Stimulated activated CD4-positive, alpha-beta T cell treated with anti-CD3 and anti-CD28 coated beads, TNF-alpha, amount 100 ng/mL, for 48 hours (primary cell): Measurements from ENCODE around the gene C11orf68.
"Not testable (repeated sequence)": the region's sequence is repeated elsewhere in the genome, so short reads cannot be mapped to it uniquely, and the experiment has no call there.

ENCODE experiments used
- DNase-seq, 3 donors: peaks; one replicate each; pipeline ENCODE4 v3.0.0-alpha.2; 2020; ENCODE audit warnings: low read depth in 3 of 3

The C11orf68 gene

GRCh38 chr11:65915101-65915820 lies 3.6 kb downstream of the C11orf68 start:
- DNase-seq: no peak

- no peak for DNase-seq
These were observed 6.0 kb downstream of the C11orf68 start for GRCh38 chr11:65912845-65913244.

- no peak for DNase-seq
These were observed 6.9 kb downstream of the C11orf68 start for GRCh38 chr11:65911682-65912568.

GRCh38 chr11:65907878-65908277 lies 11.0 kb downstream of the C11orf68 start:
- DNase-seq: no peak

- DNase-seq: no peak
These were observed 12.3 kb downstream of the C11orf68 start for GRCh38 chr11:65906602-65907001.

- DNase-seq: no peak
These were observed 15.1 kb downstream of the C11orf68 start for GRCh38 chr11:65903715-65904114.

GRCh38 chr11:65903068-65903481 lies 15.8 kb downstream of the C11orf68 start:
- DNase-seq: no peak

- DNase-seq: no peak
These were observed 18.0 kb downstream of the C11orf68 start for GRCh38 chr11:65900899-65901180.

- peak; percentile 92 to 93 (median 92) for DNase-seq
These were observed 18.6 kb downstream of the C11orf68 start, which contains the start of gene FOSL1 for GRCh38 chr11:65900125-65900898. FOSL1 (minus strand) TSS chr11:65900388; CDS start chr11:65900339, 49 bp downstream.

- peak; percentile 62 to 80 (median 65) for DNase-seq
These were observed 19.3 kb downstream of the C11orf68 start for GRCh38 chr11:65899356-65900124.

GRCh38 chr11:65898656-65899355 lies 20.1 kb downstream of the C11orf68 start:
- DNase-seq: no peak

- DNase-seq: no peak
These were observed 21.8 kb downstream of the C11orf68 start for GRCh38 chr11:65897020-65897471.

- DNase-seq: no peak
These were observed 22.5 kb downstream of the C11orf68 start for GRCh38 chr11:65896034-65896999.

- no peak for DNase-seq
These were observed 23.3 kb downstream of the C11orf68 start for GRCh38 chr11:65895482-65895981.

- no peak for DNase-seq
These were observed 24.7 kb downstream of the C11orf68 start for GRCh38 chr11:65894034-65894591.

- DNase-seq: no peak
These were observed 26.1 kb downstream of the C11orf68 start for GRCh38 chr11:65892661-65893317.

GRCh38 chr11:65892137-65892540 lies 26.7 kb downstream of the C11orf68 start:
- DNase-seq: not testable (repeated sequence)
